IMR-90 (cell line): ENCODE results near the gene CRYZL1. TPM values are rescaled to one million over a fixed set of nuclear protein-coding genes. Genes with fewer than 3 reads are reported as not detected.

Experiments used
- ATAC-seq: fragments of 200-7000 bp; cut with Tn5 transposase; 2 replicates; pipeline ENCODE4 v1.9.1; 2020; ENCODE audit warnings: low read depth, mild to moderate bottlenecking, moderate library complexity
- BruUV-seq: library from RNA; stranded (reverse); fragments of 400-500 nt; replicated peaks from 2 replicates; lab custom pipeline; 2021; lab: Mats Ljungman, UMichigan
- CTCF ChIA-PET: fragments of 300-600 bp; formaldehyde crosslinking; extraction: SDS; loops from one replicate; lab custom pipeline; 2021; ENCODE audit warnings: antibody characterized with exemption; lab: Yijun Ruan, JAX
- POLR2A ChIA-PET: fragments of 300-600 bp; sonication (Branson Sonifier 250); formaldehyde crosslinking; loops from one replicate; lab custom pipeline; 2022; ENCODE audit warnings: antibody characterized with exemption; ENCODE audit not compliant: unreplicated experiment; lab: Charles Lee
- DNase-seq: peaks from one replicate; pipeline ENCODE4 v3.0.0; 2013
- H2AFZ ChIP-seq: replicated peaks from 2 replicates; pipeline ENCODE3; 2013; ENCODE audit warnings: low read length, mild to moderate bottlenecking; ENCODE audit not compliant: poor library complexity
- H2AK5ac ChIP-seq: 2 replicates; pipeline ENCODE4 v1.6.1; 2013; ENCODE audit warnings: low read depth, low read length, inconsistent platforms
- H2AK9ac ChIP-seq: replicated peaks from 2 replicates; pipeline ENCODE3; 2013; ENCODE audit warnings: mild to moderate bottlenecking, low read depth, low read length, moderate library complexity; ENCODE audit not compliant: poor library complexity
- H2BK120ac ChIP-seq: 2 replicates; pipeline ENCODE4 v1.6.1; 2013; ENCODE audit warnings: low read depth, low read length, inconsistent platforms
- H2BK15ac ChIP-seq: 3 replicates; pipeline ENCODE4 v1.6.1; 2013; ENCODE audit warnings: low read depth, low read length, inconsistent platforms
- H2BK20ac ChIP-seq: 2 replicates; pipeline ENCODE4 v1.6.1; 2013; ENCODE audit warnings: low read depth, mild to moderate bottlenecking, inconsistent platforms, low read length, moderate library complexity
- H2BK5ac ChIP-seq: 2 replicates; pipeline ENCODE4 v1.6.1; 2013; ENCODE audit warnings: mild to moderate bottlenecking, low read depth, low read length, inconsistent platforms; ENCODE audit not compliant: poor library complexity, severe bottlenecking
- H3K14ac ChIP-seq: replicated peaks from 2 replicates; pipeline ENCODE4 v1.6.1; 2013; ENCODE audit warnings: low read depth, low read length, inconsistent platforms
- H3K18ac ChIP-seq: 2 replicates; pipeline ENCODE4 v1.6.1; 2013; ENCODE audit warnings: low read depth, low read length, control low read depth
- H3K23ac ChIP-seq: 2 replicates; pipeline ENCODE4 v1.6.1; 2013; ENCODE audit warnings: low read depth, low read length, inconsistent platforms
- H3K27ac ChIP-seq: 2 replicates; pipeline ENCODE4 v1.5.1; 2013; ENCODE audit warnings: mild to moderate bottlenecking, control low read depth, low read length; ENCODE audit not compliant: insufficient read depth
- H3K27me3 ChIP-seq: 2 replicates; pipeline ENCODE4 v1.6.1; 2013; ENCODE audit warnings: low read length; ENCODE audit not compliant: control insufficient read depth, insufficient read depth
- H3K36me3 ChIP-seq: 2 replicates; pipeline ENCODE4 v1.6.1; 2013; ENCODE audit warnings: low read length, mixed read lengths; ENCODE audit not compliant: control insufficient read depth, insufficient read depth
- H3K4ac ChIP-seq: 2 replicates; pipeline ENCODE4 v1.6.1; 2013; ENCODE audit warnings: low read depth, low read length, inconsistent platforms
- H3K4me1 ChIP-seq: 2 replicates; pipeline ENCODE4 v1.6.1; 2013; ENCODE audit warnings: low read length, mixed read lengths; ENCODE audit not compliant: control insufficient read depth, insufficient read depth
- H3K4me2 ChIP-seq: 2 replicates; pipeline ENCODE4 v1.6.1; 2013; ENCODE audit warnings: low read depth, mild to moderate bottlenecking, control low read depth, low read length, moderate library complexity
- H3K4me3 ChIP-seq: 2 replicates; pipeline ENCODE4 v1.5.1; 2013; ENCODE audit warnings: low read depth, mild to moderate bottlenecking, control low read depth, low read length, moderate library complexity; ENCODE audit not compliant: insufficient read depth
- H3K56ac ChIP-seq: 2 replicates; pipeline ENCODE4 v1.6.1; 2013; ENCODE audit warnings: low read length, inconsistent platforms; ENCODE audit not compliant: insufficient read depth; ENCODE audit errors: extremely low read depth
- H3K79me1 ChIP-seq, 2 experiments: 2 replicates each; pipeline ENCODE4 v1.6.1; 2013; ENCODE audit warnings: low read length in 2 of 2, inconsistent platforms in 1 of 2, low read depth in 1 of 2
- H3K9ac ChIP-seq: 2 replicates; pipeline ENCODE4 v1.6.1; 2013; ENCODE audit warnings: low read depth, low read length, control low read depth
- H3K9me1 ChIP-seq: 2 replicates; pipeline ENCODE4 v1.6.1; 2013; ENCODE audit warnings: low read length, inconsistent platforms; ENCODE audit not compliant: insufficient read depth
- H3K9me3 ChIP-seq: 2 replicates; pipeline ENCODE4 v1.6.1; 2013; ENCODE audit warnings: low read length; ENCODE audit not compliant: control insufficient read depth, insufficient read depth
- H4K20me1 ChIP-seq: 2 replicates; pipeline ENCODE4 v1.6.1; 2013; ENCODE audit warnings: low read length, inconsistent platforms; ENCODE audit not compliant: insufficient read depth
- H4K5ac ChIP-seq: 2 replicates; pipeline ENCODE4 v1.6.1; 2013; ENCODE audit warnings: mild to moderate bottlenecking, low read depth, low read length, control low read depth
- H4K8ac ChIP-seq, 2 experiments: 2 replicates each; pipeline ENCODE4 v1.6.1; 2013; ENCODE audit warnings: low read depth in 2 of 2, low read length in 2 of 2, control low read depth in 1 of 2, inconsistent platforms in 1 of 2
- H4K91ac ChIP-seq: 2 replicates; pipeline ENCODE4 v1.6.1; 2013; ENCODE audit warnings: low read depth, low read length, inconsistent platforms; ENCODE audit not compliant: insufficient read depth
- BHLHE40 ChIP-seq: fragments of 150-350 bp; IDR thresholded peaks from 2 replicates; pipeline ENCODE4 v1.6.1; 2016; ENCODE audit warnings: mild to moderate bottlenecking, low read depth, low read length
- CEBPB ChIP-seq: IDR thresholded peaks from 2 replicates; pipeline ENCODE4 v1.6.1; 2012; ENCODE audit warnings: low read depth, low read length, improper control_type of control experiment
- CHD1 ChIP-seq: IDR thresholded peaks from 2 replicates; pipeline ENCODE4 v1.6.1; 2012; ENCODE audit warnings: low read depth, low read length, improper control_type of control experiment
- FOS ChIP-seq: fragments of 150-350 bp; IDR thresholded peaks from 2 replicates; pipeline ENCODE4 v1.6.1; 2016; ENCODE audit warnings: low read depth, low read length
- MAFK ChIP-seq: IDR thresholded peaks from 2 replicates; pipeline ENCODE4 v1.6.1; 2012; ENCODE audit warnings: low read depth, low read length, improper control_type of control experiment
- MAZ ChIP-seq: IDR thresholded peaks from 2 replicates; pipeline ENCODE4 v1.6.1; 2012; ENCODE audit warnings: low read depth, mild to moderate bottlenecking, low read length, improper control_type of control experiment, moderate library complexity, borderline replicate concordance
- MXI1 ChIP-seq: IDR thresholded peaks from 2 replicates; pipeline ENCODE4 v1.6.1; 2012; ENCODE audit warnings: low read depth, mild to moderate bottlenecking, low read length, moderate library complexity, borderline replicate concordance
- NFE2L2 ChIP-seq: fragments of 150-350 bp; IDR thresholded peaks from 2 replicates; pipeline ENCODE4 v1.6.1; 2016; ENCODE audit warnings: low read depth, mild to moderate bottlenecking, low read length
- POLR2A ChIP-seq: IDR thresholded peaks from 2 replicates; pipeline ENCODE4 v1.6.1; 2012; ENCODE audit warnings: mild to moderate bottlenecking, low read depth, low read length
- RAD21 ChIP-seq: IDR thresholded peaks from 2 replicates; pipeline ENCODE4 v1.6.1; 2012; ENCODE audit warnings: low read length, improper control_type of control experiment
- RCOR1 ChIP-seq: IDR thresholded peaks from 2 replicates; pipeline ENCODE4 v1.6.1; 2012; ENCODE audit warnings: mild to moderate bottlenecking, low read length, improper control_type of control experiment; ENCODE audit not compliant: insufficient replicate concordance
- RFX5 ChIP-seq: IDR thresholded peaks from 2 replicates; pipeline ENCODE4 v1.8.0; 2012; ENCODE audit warnings: low read depth, mild to moderate bottlenecking, low read length, moderate library complexity
- SMC3 ChIP-seq: fragments of 150-350 bp; IDR thresholded peaks from 2 replicates; pipeline ENCODE4 v1.6.1; 2016; ENCODE audit warnings: low read depth, mild to moderate bottlenecking, antibody characterized with exemption, low read length, moderate library complexity
- USF2 ChIP-seq: fragments of 150-350 bp; IDR thresholded peaks from 2 replicates; pipeline ENCODE4 v1.6.1; 2017; ENCODE audit warnings: mild to moderate bottlenecking, antibody characterized with exemption, low read length, low read depth
- whole genome bisulfite sequencing, 2 experiments: methylation state at CpG; one replicate each; pipeline versions ENCODE4 v1.1.5 to v1.1.7; 2013; ENCODE audit warnings: missing lambda C conversion rate in 2 of 2; ENCODE audit not compliant: insufficient read length in 1 of 2; ENCODE audit errors: extremely low coverage in 2 of 2; 5-methylcytosine and 5-hydroxymethylcytosine counted together
- dilution Hi-C: fragments of 300-500 bp; cut with HindIII; formaldehyde crosslinking; loops from one replicate; pipeline ENCODE4 v1.14.3; 2018; ENCODE audit warnings: low sequenced_read_pairs; ENCODE audit not compliant: unreplicated experiment
- in situ Hi-C: fragments of 300-500 bp; cut with MboI; formaldehyde crosslinking; loops from 3 replicates; pipeline ENCODE4 v1.14.3; 2019; ENCODE audit warnings: low sequenced_read_pairs, inconsistent platforms, mixed read lengths
- intact Hi-C: fragments of 100-400 bp; cut with micrococcal nuclease; formaldehyde crosslinking; loops from 2 replicates; pipeline ENCODE4 v1.10.0; 2022
- polyA plus RNA-seq, 3 experiments: library from polyadenylated mRNA; depleted of rRNA; stranded (reverse); fragments of >200 nt; gene quantifications; 2 replicates each; pipeline ENCODE4 v1.2.3, GENCODE V29; 2012; ENCODE audit warnings: low replicate concordance in 1 of 3
- total RNA-seq: library from RNA; depleted of rRNA; stranded (reverse); fragments of >200 nt; gene quantifications from 2 replicates; pipeline ENCODE4 v1.2.3, GENCODE V29; 2012
- TF ChIP-seq, protein P1 (sequence below): conservative IDR thresholded peaks from 2 replicates; pipeline ENCODE4 v1.5.1; 2012; ENCODE audit warnings: mild to moderate bottlenecking, low read depth, low read length, improper control_type of control experiment
- TF ChIP-seq, protein P2 (sequence below): fragments of 150-350 bp; IDR thresholded peaks from 2 replicates; pipeline ENCODE4 v1.6.1; 2016; ENCODE audit warnings: low read depth, mild to moderate bottlenecking, low read length, moderate library complexity, borderline replicate concordance

Gene CRYZL1
- total and polyA plus RNA-seq, 2 of the 4 experiments (the other 2 are of a cell fraction), result 19.9 to 28.5 TPM

DNA sequence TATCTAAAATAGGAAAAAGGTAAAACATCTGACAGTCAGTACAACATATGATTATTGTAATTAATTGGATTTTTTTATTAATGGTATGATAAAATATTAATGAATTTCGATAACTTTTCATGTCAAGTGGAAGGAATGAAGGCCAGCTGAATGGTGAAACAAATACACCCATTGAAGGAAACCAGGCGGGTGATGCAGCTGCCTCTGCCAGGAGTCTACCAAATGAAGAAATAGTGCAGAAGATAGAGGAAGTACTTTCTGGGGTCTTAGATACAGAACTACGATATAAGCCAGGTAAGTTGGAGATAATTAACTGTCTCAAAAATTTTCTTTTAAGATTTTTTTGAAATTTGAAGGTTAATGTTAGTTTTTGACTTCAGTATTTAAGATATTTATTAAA lies 95.5 kb downstream of the CRYZL1 start:
- Histone ChIP-seq H3K4me3 (no peak overlapping the region), H4K91ac (no peak overlapping the region), H3K9me3 (no peaks in the 10 kb centered on the region), H4K20me1 (peaks cover 67% of the 10 kb centered on the region), H3K4me2 (no peak overlapping the region), H3K27ac (no peak overlapping the region), H4K5ac (no peak overlapping the region), H2BK120ac (no peak overlapping the region), H2BK5ac (no peak overlapping the region), H3K18ac (no peak overlapping the region), H3K23ac (no peak overlapping the region), H2AFZ (no peak overlapping the region), H3K14ac (no peak overlapping the region), H2AK9ac (no peak overlapping the region), H3K56ac (no peak overlapping the region), H3K27me3 (no peaks in the 10 kb centered on the region), H3K9me1 (peaks cover 4% of the 10 kb centered on the region), H2BK15ac (no peak overlapping the region), H4K8ac (no peak overlapping the region), H3K4me1 (no peaks in the 10 kb centered on the region), H3K4ac (no peak overlapping the region), H2BK20ac (no peak overlapping the region), H3K36me3 (peaks cover 25% of the 10 kb centered on the region), H2AK5ac (no peak overlapping the region), H3K79me1 (peaks cover 9 to 30% of the 10 kb centered on the region in 2 experiments), H3K9ac (no peak overlapping the region)
- POLR2A ChIA-PET, result no interaction called here
- WGBS, 2 experiments, result 100% methylated on average over 1 of the region's 3 CpGs
- intact Hi-C loops, result no loop called here
- BruUV-seq, result no TSS peak
- in situ Hi-C loops, result no loop called here
- ATAC-seq (no peak), DNase-seq (no peak)
- dilution Hi-C loops, result no loop called here
- CTCF ChIA-PET, result interaction anchor here (1.4 kb wide), 1 partner anchor 60 kb away, joined by 3 read pairs; no protein-coding TSS in a partner anchor
- no peak for TF ChIP-seq CEBPB
- TF ChIP-seq, protein P1, sequence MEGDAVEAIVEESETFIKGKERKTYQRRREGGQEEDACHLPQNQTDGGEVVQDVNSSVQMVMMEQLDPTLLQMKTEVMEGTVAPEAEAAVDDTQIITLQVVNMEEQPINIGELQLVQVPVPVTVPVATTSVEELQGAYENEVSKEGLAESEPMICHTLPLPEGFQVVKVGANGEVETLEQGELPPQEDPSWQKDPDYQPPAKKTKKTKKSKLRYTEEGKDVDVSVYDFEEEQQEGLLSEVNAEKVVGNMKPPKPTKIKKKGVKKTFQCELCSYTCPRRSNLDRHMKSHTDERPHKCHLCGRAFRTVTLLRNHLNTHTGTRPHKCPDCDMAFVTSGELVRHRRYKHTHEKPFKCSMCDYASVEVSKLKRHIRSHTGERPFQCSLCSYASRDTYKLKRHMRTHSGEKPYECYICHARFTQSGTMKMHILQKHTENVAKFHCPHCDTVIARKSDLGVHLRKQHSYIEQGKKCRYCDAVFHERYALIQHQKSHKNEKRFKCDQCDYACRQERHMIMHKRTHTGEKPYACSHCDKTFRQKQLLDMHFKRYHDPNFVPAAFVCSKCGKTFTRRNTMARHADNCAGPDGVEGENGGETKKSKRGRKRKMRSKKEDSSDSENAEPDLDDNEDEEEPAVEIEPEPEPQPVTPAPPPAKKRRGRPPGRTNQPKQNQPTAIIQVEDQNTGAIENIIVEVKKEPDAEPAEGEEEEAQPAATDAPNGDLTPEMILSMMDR, result no peak
- TF ChIP-seq RAD21, result no peak
- no peak for TF ChIP-seq CHD1
- no peak for TF ChIP-seq FOS
- TF ChIP-seq BHLHE40, result no peak
- TF ChIP-seq MXI1, result no peak
- TF ChIP-seq, protein P2, sequence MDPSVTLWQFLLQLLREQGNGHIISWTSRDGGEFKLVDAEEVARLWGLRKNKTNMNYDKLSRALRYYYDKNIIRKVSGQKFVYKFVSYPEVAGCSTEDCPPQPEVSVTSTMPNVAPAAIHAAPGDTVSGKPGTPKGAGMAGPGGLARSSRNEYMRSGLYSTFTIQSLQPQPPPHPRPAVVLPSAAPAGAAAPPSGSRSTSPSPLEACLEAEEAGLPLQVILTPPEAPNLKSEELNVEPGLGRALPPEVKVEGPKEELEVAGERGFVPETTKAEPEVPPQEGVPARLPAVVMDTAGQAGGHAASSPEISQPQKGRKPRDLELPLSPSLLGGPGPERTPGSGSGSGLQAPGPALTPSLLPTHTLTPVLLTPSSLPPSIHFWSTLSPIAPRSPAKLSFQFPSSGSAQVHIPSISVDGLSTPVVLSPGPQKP, result no peak
- no peak for TF ChIP-seq SMC3
- TF ChIP-seq RFX5, result no peak
- TF ChIP-seq RCOR1, result no peak
- TF ChIP-seq MAFK, result no peak
- TF ChIP-seq POLR2A, result no peak
- no peak for TF ChIP-seq MAZ
- no peak for TF ChIP-seq NFE2L2
- TF ChIP-seq USF2, result no peak
